Measurements from ENCODE around the gene TACR1.
"Not testable (repeated sequence)": the region's sequence is repeated elsewhere in the genome, so short reads cannot be mapped to it uniquely, and the experiment has no call there.

TACR1 gene

GRCh38 chr2:75079575-75079974 is 119.7 kb downstream of the TACR1 start:
- no peak for DNase-seq

GRCh38 chr2:75077909-75078308 is 121.4 kb downstream of the TACR1 start:
- DNase-seq = no peak

GRCh38 chr2:75076088-75076487 is 123.2 kb downstream of the TACR1 start:
- DNase-seq = no peak

GRCh38 chr2:75074708-75075107 is 124.6 kb downstream of the TACR1 start:
- DNase-seq = no peak

GRCh38 chr2:75074228-75074627 is 125.1 kb downstream of the TACR1 start:
- no peak for DNase-seq

- DNase-seq = no peak
Observed at GRCh38 chr2:75071766-75072165, 127.6 kb downstream of the TACR1 start.

GRCh38 chr2:75068546-75068945 is 130.8 kb downstream of the TACR1 start:
- no peak for DNase-seq

- no peak for DNase-seq
Observed at GRCh38 chr2:75067506-75067905, 131.8 kb downstream of the TACR1 start.

GRCh38 chr2:75066121-75066902 is 133.0 kb downstream of the TACR1 start:
- DNase-seq = no peak

- DNase-seq = no peak
Observed at GRCh38 chr2:75065402-75066008, 133.8 kb downstream of the TACR1 start.

- peak; percentile 91 for DNase-seq
Observed at GRCh38 chr2:75064691-75065396, 134.5 kb downstream of the TACR1 start.

- DNase-seq = no peak
Observed at GRCh38 chr2:75063906-75064305, 135.4 kb downstream of the TACR1 start.

- no peak for DNase-seq
Observed at GRCh38 chr2:75058427-75058826, 140.9 kb downstream of the TACR1 start.

GRCh38 chr2:75057150-75057549 is 142.2 kb downstream of the TACR1 start:
- DNase-seq = not testable (repeated sequence)

- DNase-seq = no peak
Observed at GRCh38 chr2:75055820-75056675, 143.3 kb downstream of the TACR1 start.

GRCh38 chr2:75055142-75055819 is 144.0 kb downstream of the TACR1 start:
- DNase-seq = peak; percentile 57

- DNase-seq = no peak
Observed at GRCh38 chr2:75054296-75054695, 145.0 kb downstream of the TACR1 start.

- peak; percentile 79 for DNase-seq
Observed at GRCh38 chr2:75053484-75054112, 145.7 kb downstream of the TACR1 start.

- no peak for DNase-seq
Observed at GRCh38 chr2:75047992-75048625, 151.2 kb downstream of the TACR1 start.

- no peak for DNase-seq
Observed at GRCh38 chr2:75047189-75047991, 151.9 kb downstream of the TACR1 start.

Measured in islet precursor cell (in vitro differentiated cells).